Measurements from ENCODE around the gene HOXD9. TPM values are rescaled to one million over a fixed set of nuclear protein-coding genes. Genes with fewer than 3 reads are reported as not detected.

Gene HOXD9
- total RNA-seq, 2 experiments from 2014 or later: not detected

- no peaks in the 10 kb centered on the region for H3K9me3 Mint-ChIP-seq (ENCODE audit: low read depth)
- CTCF ChIA-PET: interaction anchor here (0.7 to 3.9 kb wide), 35 partner anchors 9 to 1020 kb away, joined by 3 to 50 read pairs (median 4); partner anchors contain the start of gene HOXD4
- H3K4me1 Mint-ChIP-seq: peaks cover 13% of the 10 kb centered on the region
- H3K27ac Mint-ChIP-seq: no peak overlapping the region
- peak overlapping the region; percentile 26 for H3K4me3 Mint-ChIP-seq
- ATAC-seq (peak; percentile 94), DNase-seq (peak; percentile 80)
- peaks cover 2% of the 10 kb centered on the region for H3K36me3 Mint-ChIP-seq
- H3K27me3 Mint-ChIP-seq: peaks cover 86% of the 10 kb centered on the region
These were observed 18.2 kb downstream of the HOXD9 start for GRCh38 chr2:176140513-176141317.

DNA sequence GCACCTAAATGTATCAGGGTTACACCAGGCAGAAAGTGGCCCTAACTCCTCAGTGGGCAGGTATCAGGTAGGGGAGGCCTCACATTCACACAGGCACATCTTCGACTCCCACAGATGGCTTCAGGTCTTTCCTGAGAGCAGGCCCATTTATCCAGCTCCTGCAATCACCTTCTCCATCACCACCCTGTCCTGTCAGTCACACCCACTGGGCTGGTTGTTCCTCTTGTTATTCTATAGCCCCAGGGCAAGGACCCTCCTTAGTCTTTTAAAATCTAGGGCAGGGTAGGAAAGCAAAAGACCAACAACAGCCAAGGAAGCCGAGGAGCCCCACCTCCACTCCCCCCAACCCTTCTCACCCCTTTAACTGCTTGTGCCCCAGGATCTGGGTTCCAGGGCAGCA lies 19.8 kb downstream of the HOXD9 start:
- ATAC-seq (no peak), DNase-seq (no peak)
- Mint-ChIP-seq H3K4me3 (no peak overlapping the region), H3K9me3 (ENCODE audit: low read depth) (no peaks in the 10 kb centered on the region), H3K27me3 (peaks cover 88% of the 10 kb centered on the region), H3K27ac (no peak overlapping the region), H3K4me1 (peaks cover 10% of the 10 kb centered on the region), H3K36me3 (peaks cover 2% of the 10 kb centered on the region)
- CTCF ChIA-PET: interaction anchor here (2.5 to 2.7 kb wide), 2 partner anchors 313 to 412 kb away, joined by 10 read pairs; no protein-coding TSS in a partner anchor

DNA sequence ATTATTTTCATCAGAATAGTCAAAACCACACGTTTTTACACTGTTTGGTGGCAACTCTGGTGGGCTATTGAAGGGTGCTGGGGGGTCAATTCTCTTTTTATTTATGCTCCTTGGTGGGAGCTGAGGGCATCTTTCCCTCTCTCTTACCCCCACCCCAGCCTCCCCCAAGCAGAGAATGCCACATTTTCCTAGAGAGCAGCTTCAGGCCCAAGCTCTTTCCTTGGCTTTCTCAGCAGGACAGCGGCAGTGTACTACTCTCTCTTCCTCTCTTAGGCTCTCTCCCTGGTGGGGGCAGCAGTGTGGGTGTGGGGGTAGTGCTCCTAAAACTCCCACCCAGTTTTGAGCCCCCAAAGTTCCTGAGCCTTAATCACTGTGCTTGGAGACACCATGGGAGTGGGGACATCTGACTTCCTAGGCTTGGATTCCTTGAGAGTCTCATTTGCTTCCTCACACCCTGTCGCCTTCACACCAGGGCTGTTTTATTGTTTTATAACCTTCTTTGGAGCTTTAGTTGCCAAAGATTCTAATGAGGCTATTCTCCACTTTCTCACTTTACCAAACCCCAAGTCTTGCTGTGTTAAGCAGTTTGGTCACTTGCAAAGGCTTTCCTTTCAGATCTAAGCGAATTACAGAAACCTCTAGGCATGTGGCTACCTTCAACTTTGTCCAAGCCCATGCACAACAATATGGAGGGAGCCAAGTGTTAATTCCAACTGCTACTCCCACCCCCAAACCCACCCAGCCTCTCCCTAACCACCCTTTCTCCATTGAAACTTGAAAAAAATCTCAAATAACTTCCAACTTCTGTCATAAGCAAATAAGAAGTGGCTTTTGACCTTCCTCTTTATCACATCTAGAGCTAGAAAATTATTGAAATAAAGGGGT lies 22.8 kb downstream of the HOXD9 start:
- CTCF ChIA-PET: interaction anchor here (1.0 to 1.8 kb wide), 5 partner anchors 9 to 492 kb away, joined by 3 to 4 read pairs (median 4); no protein-coding TSS in a partner anchor
- no peaks in the 10 kb centered on the region for H3K4me1 Mint-ChIP-seq
- peaks cover 90% of the 10 kb centered on the region for H3K27me3 Mint-ChIP-seq
- no peak overlapping the region for H3K27ac Mint-ChIP-seq
- no peak for DNase-seq
- no peaks in the 10 kb centered on the region for H3K36me3 Mint-ChIP-seq
- ATAC-seq: no peak
- no peaks in the 10 kb centered on the region for H3K9me3 Mint-ChIP-seq (ENCODE audit: low read depth)
- H3K4me3 Mint-ChIP-seq: no peak overlapping the region

DNA sequence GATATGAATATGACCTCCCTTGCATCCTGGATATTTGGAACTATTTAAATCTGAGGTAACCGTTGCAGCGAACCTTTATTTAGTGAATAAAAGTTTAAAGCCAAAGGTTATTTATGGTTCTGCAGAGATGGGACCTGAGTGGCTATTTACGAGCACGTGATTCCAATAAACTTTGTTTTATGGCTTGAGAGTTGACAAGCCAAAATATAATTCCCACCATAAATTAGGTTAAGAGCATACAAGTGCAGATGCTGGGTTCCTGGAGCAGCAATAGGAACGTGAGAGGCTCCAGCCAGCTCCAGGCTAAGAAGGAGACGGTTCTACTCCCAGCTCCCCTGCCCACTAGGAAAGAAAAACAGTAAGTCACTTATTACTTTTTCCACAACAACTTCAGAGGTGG lies 23.6 kb downstream of the HOXD9 start:
- Mint-ChIP-seq H3K4me1 (no peaks in the 10 kb centered on the region), H3K27me3 (peaks cover 93% of the 10 kb centered on the region), H3K4me3 (no peak overlapping the region), H3K36me3 (no peaks in the 10 kb centered on the region), H3K27ac (no peak overlapping the region), H3K9me3 (ENCODE audit: low read depth) (no peaks in the 10 kb centered on the region)
- CTCF ChIA-PET: interaction anchor here (1.0 to 1.7 kb wide), 3 partner anchors 14 to 408 kb away, joined by 3 to 4 read pairs (median 3); no protein-coding TSS in a partner anchor
- ATAC-seq: no peak
- DNase-seq: no peak

DNA sequence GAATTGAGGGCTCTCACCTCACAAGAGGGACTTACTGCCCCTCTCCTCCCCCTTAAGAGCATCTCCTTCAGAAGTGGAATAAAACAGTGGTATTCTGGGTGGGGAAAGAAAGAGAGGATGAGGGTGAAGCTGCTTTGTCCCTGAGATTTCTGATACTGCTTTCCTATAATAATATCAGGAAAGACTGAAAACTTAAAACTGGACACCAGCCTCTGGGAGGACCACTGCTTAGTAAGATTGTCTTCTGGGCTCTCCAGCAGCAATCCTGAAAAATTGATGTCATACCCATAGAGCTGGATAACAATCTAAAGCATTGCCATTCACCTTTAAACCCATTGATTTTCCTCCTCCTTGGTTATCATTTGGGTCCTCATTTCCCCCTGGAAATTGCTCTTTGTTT lies 24.1 kb downstream of the HOXD9 start:
- H3K27ac Mint-ChIP-seq: no peak overlapping the region
- DNase-seq (no peak), ATAC-seq (no peak)
- no peaks in the 10 kb centered on the region for H3K4me1 Mint-ChIP-seq
- CTCF ChIA-PET: interaction anchor here (1.0 to 1.7 kb wide), 2 partner anchors 15 to 408 kb away, joined by 3 to 4 read pairs; no protein-coding TSS in a partner anchor
- H3K9me3 Mint-ChIP-seq (ENCODE audit: low read depth): no peaks in the 10 kb centered on the region
- peaks cover 93% of the 10 kb centered on the region for H3K27me3 Mint-ChIP-seq
- H3K36me3 Mint-ChIP-seq: no peaks in the 10 kb centered on the region
- no peak overlapping the region for H3K4me3 Mint-ChIP-seq

- no peak overlapping the region for H3K4me3 Mint-ChIP-seq
- CTCF ChIA-PET: interaction anchor here (1.2 kb wide), 1 partner anchor 19 kb away, joined by 3 read pairs; no protein-coding TSS in a partner anchor
- H3K27me3 Mint-ChIP-seq: peaks cover 90% of the 10 kb centered on the region
- no peak for DNase-seq
- no peak overlapping the region for H3K27ac Mint-ChIP-seq
- no peaks in the 10 kb centered on the region for H3K4me1 Mint-ChIP-seq
- H3K9me3 Mint-ChIP-seq (ENCODE audit: low read depth): no peaks in the 10 kb centered on the region
- no peak for ATAC-seq
- no peaks in the 10 kb centered on the region for H3K36me3 Mint-ChIP-seq
These were observed 24.8 kb downstream of the HOXD9 start for GRCh38 chr2:176147210-176147799.

GRCh38 chr2:176147800-176148496 lies 25.4 kb downstream of the HOXD9 start:
- Mint-ChIP-seq H3K4me1 (no peaks in the 10 kb centered on the region), H3K9me3 (ENCODE audit: low read depth) (no peaks in the 10 kb centered on the region), H3K4me3 (no peak overlapping the region), H3K27ac (no peak overlapping the region), H3K36me3 (no peaks in the 10 kb centered on the region), H3K27me3 (peaks cover 92% of the 10 kb centered on the region)
- ATAC-seq (no peak), DNase-seq (no peak)
- CTCF ChIA-PET: interaction anchor here (1.2 kb wide), 1 partner anchor 18 kb away, joined by 3 read pairs; no protein-coding TSS in a partner anchor

GRCh38 chr2:176148751-176149421 lies 26.4 kb downstream of the HOXD9 start:
- H3K9me3 Mint-ChIP-seq (ENCODE audit: low read depth): no peaks in the 10 kb centered on the region
- H3K36me3 Mint-ChIP-seq: no peaks in the 10 kb centered on the region
- no peak for DNase-seq
- no peak overlapping the region for H3K27ac Mint-ChIP-seq
- peaks cover 93% of the 10 kb centered on the region for H3K27me3 Mint-ChIP-seq
- ATAC-seq: no peak
- no peak overlapping the region for H3K4me3 Mint-ChIP-seq
- CTCF ChIA-PET: no interaction called here
- H3K4me1 Mint-ChIP-seq: no peaks in the 10 kb centered on the region

- DNase-seq (no peak), ATAC-seq (no peak)
- H3K9me3 Mint-ChIP-seq (ENCODE audit: low read depth): no peaks in the 10 kb centered on the region
- H3K36me3 Mint-ChIP-seq: no peaks in the 10 kb centered on the region
- H3K27ac Mint-ChIP-seq: no peak overlapping the region
- no peak overlapping the region for H3K4me3 Mint-ChIP-seq
- CTCF ChIA-PET: interaction anchor here (1.9 kb wide), 1 partner anchor 22 kb away, joined by 4 read pairs; no protein-coding TSS in a partner anchor
- H3K27me3 Mint-ChIP-seq: peaks cover 95% of the 10 kb centered on the region
- no peaks in the 10 kb centered on the region for H3K4me1 Mint-ChIP-seq
These were observed 27.0 kb downstream of the HOXD9 start for GRCh38 chr2:176149481-176149938.

GRCh38 chr2:176149939-176150583 lies 27.5 kb downstream of the HOXD9 start:
- no peaks in the 10 kb centered on the region for H3K36me3 Mint-ChIP-seq
- DNase-seq (no peak), ATAC-seq (no peak)
- CTCF ChIA-PET: interaction anchor here (1.9 kb wide), 2 partner anchors 9 to 23 kb away, joined by 4 to 15 read pairs; no protein-coding TSS in a partner anchor
- no peaks in the 10 kb centered on the region for H3K9me3 Mint-ChIP-seq (ENCODE audit: low read depth)
- H3K4me1 Mint-ChIP-seq: no peaks in the 10 kb centered on the region
- H3K27ac Mint-ChIP-seq: no peak overlapping the region
- H3K4me3 Mint-ChIP-seq: no peak overlapping the region
- H3K27me3 Mint-ChIP-seq: peaks cover 95% of the 10 kb centered on the region

DNA sequence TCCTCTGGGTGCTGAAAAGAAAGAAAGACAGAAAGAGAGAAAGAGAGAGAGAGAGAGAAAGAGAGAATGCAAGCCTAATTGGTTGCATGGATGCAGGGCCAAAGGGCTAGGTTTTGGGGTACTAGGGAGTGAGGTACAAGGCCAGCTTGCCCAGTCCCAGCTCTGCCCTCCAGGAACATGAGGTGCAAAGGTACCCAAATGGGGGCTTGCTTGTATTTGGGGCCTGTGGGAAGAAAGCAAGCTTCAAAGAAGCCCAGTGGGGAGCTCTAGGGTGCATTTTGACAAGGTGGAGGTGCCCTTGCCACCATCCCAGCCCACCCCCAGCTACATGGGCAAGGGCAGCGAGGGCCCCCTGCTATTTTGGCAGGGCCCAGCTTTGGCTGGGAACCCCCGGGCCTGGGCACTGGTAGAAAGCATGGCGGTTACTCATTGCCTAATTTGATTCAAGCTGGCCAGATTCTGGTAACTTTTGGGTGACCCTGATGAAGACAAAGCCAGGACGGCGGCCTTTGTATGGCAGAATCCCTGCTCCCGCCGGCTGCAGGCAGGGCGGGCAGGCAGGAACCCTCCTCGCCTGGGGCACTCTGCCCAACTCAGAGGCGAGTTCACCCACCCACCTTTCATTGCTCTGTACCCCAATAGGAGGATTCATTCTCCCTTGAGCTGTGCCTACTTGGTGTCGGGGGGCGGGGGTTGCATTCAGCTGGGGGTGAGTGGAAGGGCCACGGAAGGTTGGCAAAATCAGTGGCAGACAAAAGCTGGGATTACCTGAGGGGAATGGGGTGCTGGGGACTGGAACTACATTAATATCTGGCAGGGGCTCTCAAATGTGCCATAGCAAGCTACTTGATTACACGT lies 28.3 kb downstream of the HOXD9 start:
- H3K36me3 Mint-ChIP-seq: no peaks in the 10 kb centered on the region
- CTCF ChIA-PET: interaction anchor here (1.9 kb wide), 2 partner anchors 10 to 24 kb away, joined by 4 to 15 read pairs; no protein-coding TSS in a partner anchor
- no peaks in the 10 kb centered on the region for H3K9me3 Mint-ChIP-seq (ENCODE audit: low read depth)
- peaks cover 95% of the 10 kb centered on the region for H3K27me3 Mint-ChIP-seq
- DNase-seq: no peak
- H3K27ac Mint-ChIP-seq: no peak overlapping the region
- H3K4me3 Mint-ChIP-seq: no peak overlapping the region
- H3K4me1 Mint-ChIP-seq: no peaks in the 10 kb centered on the region
- ATAC-seq: no peak

Measured in activated CD8-positive, alpha-beta memory T cell treated with anti-CD3 and anti-CD28 coated beads, Interleukin-2, amount 10 ng/mL, durations not matched to agents 7 days and 5 days (primary cell).